ENCODE data around the gene LITAFD. TPM values are rescaled to one million over a fixed set of nuclear protein-coding genes. Genes with fewer than 3 reads are reported as not detected.

The LITAFD gene
- total and polyA plus RNA-seq, 2 of the 4 experiments (the other 2 are of a cell fraction), result not detected

DNA sequence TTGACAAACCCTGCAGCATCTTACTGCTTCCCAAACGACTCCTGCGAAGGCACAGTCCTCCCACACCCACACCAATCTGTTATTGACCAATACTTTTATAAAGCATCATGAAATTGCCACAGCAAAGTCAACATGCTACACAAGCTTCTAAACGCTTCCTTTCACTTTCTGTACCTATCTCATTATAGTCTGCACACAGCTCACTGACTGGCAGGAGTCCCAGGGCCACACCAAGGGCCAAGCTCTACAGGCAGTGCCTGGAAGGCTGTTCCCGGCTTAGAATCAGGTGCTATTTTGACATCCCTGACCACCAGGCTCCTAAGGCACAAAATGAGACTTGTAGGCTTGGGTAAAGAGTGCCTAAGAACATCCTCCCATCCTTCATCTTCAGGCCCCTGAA lies 42.1 kb downstream of the LITAFD start:
- Histone ChIP-seq H2AK9ac (replicated peaks; ENCODE audit: low read depth, low read length, poor library complexity) (no peak overlapping the region), H2AFZ (replicated peaks; ENCODE audit: low read length, poor library complexity) (no peak overlapping the region), H2BK20ac (ENCODE audit: low read depth, low read length) (no peak overlapping the region), H3K27me3 (ENCODE audit: control insufficient read depth, insufficient read depth, low read length) (no peaks in the 10 kb centered on the region), H3K9me3 (ENCODE audit: control insufficient read depth, insufficient read depth, low read length) (no peaks in the 10 kb centered on the region), H4K5ac (ENCODE audit: low read depth, low read length) (no peak overlapping the region), H4K20me1 (ENCODE audit: insufficient read depth, low read length) (peaks cover 57% of the 10 kb centered on the region), H2BK5ac (ENCODE audit: low read depth, low read length, poor library complexity, severe bottlenecking) (no peak overlapping the region), H3K27ac (ENCODE audit: insufficient read depth, low read length) (no peak overlapping the region), H3K4me1 (ENCODE audit: control insufficient read depth, insufficient read depth, low read length) (peaks cover 2% of the 10 kb centered on the region), H4K91ac (ENCODE audit: insufficient read depth, low read depth, low read length) (no peak overlapping the region), H2BK15ac (ENCODE audit: low read depth, low read length) (no peak overlapping the region), H3K56ac (ENCODE audit: extremely low read depth, insufficient read depth, low read length) (no peak overlapping the region), H3K18ac (ENCODE audit: low read depth, low read length) (no peak overlapping the region), H3K23ac (ENCODE audit: low read depth, low read length) (no peak overlapping the region), H4K8ac (ENCODE audit: low read depth in 2 of 2, low read length in 2 of 2) (no peak overlapping the region), H3K4me3 (ENCODE audit: insufficient read depth, low read depth, low read length) (no peak overlapping the region), H3K4me2 (ENCODE audit: low read depth, low read length) (no peak overlapping the region), H2BK120ac (ENCODE audit: low read depth, low read length) (no peak overlapping the region), H3K79me1 (ENCODE audit: low read depth in 1 of 2, low read length in 2 of 2) (peaks cover 34 to 69% of the 10 kb centered on the region in 2 experiments), H3K4ac (ENCODE audit: low read depth, low read length) (no peak overlapping the region), H2AK5ac (ENCODE audit: low read depth, low read length) (no peak overlapping the region), H3K9ac (ENCODE audit: low read depth, low read length) (no peak overlapping the region), H3K9me1 (ENCODE audit: insufficient read depth, low read length) (peaks cover 13% of the 10 kb centered on the region), H3K36me3 (ENCODE audit: control insufficient read depth, insufficient read depth, low read length) (peaks cover 33% of the 10 kb centered on the region), H3K14ac (replicated peaks; ENCODE audit: low read depth, low read length) (no peak overlapping the region)
- intact Hi-C loops (cut with micrococcal nuclease), result loop anchor here (5.0 to 10.0 kb wide), 2 partner anchors 38 to 111 kb away; partner anchors contain the start of gene USP7
- dilution Hi-C loops (cut with HindIII; ENCODE audit: low sequenced_read_pairs, unreplicated experiment), result no loop called here
- DNase-seq, result no peak
- WGBS, 2 experiments (ENCODE audit: extremely low coverage in 2 of 2, insufficient read length in 1 of 2), result 83% methylated on average over 3 of the region's 4 CpGs; no CpG with 5 or more reads in 1 of the 2 experiments
- TF ChIP-seq SMC3 (IDR thresholded peaks at IDR 0.05; ENCODE audit: low read depth, low read length) (no peak), FOS (IDR thresholded peaks at IDR 0.05; ENCODE audit: low read depth, low read length) (no peak), CTCF (conservative IDR thresholded peaks at IDR 0.05; ENCODE audit: low read depth, low read length) (no peak), BHLHE40 (IDR thresholded peaks at IDR 0.05; ENCODE audit: low read depth, low read length) (no peak), MAZ (IDR thresholded peaks at IDR 0.05; ENCODE audit: borderline replicate concordance, low read depth, low read length) (no peak), MAFK (IDR thresholded peaks at IDR 0.05; ENCODE audit: low read depth, low read length) (no peak)
- TF ChIP-seq, protein P1, sequence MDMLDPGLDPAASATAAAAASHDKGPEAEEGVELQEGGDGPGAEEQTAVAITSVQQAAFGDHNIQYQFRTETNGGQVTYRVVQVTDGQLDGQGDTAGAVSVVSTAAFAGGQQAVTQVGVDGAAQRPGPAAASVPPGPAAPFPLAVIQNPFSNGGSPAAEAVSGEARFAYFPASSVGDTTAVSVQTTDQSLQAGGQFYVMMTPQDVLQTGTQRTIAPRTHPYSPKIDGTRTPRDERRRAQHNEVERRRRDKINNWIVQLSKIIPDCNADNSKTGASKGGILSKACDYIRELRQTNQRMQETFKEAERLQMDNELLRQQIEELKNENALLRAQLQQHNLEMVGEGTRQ (IDR thresholded peaks at IDR 0.05; ENCODE audit: low read depth, low read length), result no peak
- no TSS peak for BruUV-seq (replicated peaks)
- POLR2A ChIA-PET (ENCODE audit: unreplicated experiment), result no interaction called here
- no peak for ATAC-seq (ENCODE audit: low read depth)
- in situ Hi-C loops (cut with MboI; ENCODE audit: low sequenced_read_pairs), result no loop called here
- CTCF ChIA-PET, result no interaction called here
